Right hindlimb (tissue), 1 donor: ENCODE results near the gene LRP8.

Experiments
- DNase-seq: peaks from one replicate; pipeline ENCODE4 v3.0.0-alpha.2; 2018

LRP8 gene

DNA sequence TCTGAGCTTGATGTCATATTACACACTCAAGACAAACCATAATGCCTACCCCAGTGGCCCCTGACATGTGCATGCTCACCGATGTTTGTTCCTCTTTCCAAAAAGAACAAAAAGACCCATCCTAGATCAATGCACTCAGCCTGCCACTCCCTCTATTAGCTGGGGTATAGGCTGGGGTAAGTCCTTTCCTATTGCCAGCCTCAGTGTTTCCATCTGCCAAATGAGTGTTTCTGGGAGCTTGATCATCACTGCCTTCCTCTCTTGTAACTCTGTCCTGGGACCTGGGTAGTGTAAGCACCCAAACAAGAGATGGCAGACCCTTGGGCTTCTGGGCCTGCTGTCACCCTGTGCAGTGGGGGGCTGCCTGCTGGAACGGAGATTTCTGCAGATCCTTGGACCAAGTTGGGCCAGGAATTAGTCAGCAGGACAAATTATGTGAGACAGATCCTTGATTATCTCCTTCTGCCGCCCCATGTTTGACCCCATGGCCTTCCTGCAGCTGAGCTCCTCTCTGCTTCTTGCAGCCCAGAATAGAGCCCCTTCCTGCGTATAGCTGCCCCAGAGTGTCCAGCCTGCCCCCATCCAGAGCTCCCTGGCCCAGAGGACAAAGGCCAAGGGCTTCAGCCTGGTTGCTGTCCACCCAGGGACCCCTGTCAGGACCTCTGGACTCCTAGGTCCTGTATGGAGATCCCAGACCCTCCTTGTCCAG, 31.5 kb upstream of the LRP8 start:
- no peak for DNase-seq

DNA sequence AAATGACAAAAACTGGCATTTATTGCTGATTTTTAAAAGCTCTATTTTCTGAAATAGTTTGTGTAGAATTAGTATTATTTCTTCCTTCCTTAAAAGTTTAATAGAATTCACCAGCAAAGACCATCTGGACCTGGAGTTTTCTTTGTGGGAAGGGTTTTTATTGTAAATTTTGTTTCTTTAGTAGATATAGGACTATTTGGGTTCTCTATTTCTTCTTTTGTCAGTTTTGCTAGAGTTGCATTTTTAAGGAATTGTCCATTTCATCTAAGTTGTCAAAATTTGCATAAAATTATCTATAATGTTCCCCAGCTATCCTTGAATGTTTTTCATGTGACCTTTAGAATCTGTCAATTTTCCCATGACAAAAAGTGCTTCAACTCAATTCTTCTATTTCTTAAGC, 28.8 kb upstream of the LRP8 start:
- DNase-seq = no peak

DNA sequence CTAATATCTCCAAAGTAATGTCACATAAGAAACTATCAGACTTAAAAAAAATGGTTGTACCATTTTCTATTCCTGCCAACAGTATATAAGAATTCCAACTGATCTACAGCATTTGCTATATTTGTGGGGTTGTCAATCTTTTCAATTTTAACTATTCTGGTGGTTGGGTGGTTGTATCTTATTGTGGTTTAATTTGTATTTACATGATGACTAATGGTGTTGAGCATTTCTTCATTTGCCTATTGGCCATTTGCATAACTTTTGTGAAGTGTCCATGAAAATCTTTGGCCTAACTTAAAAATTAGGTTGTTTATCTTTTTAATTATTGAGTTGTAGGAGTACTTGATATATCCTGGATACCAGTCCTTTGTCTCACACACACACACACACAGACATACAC, 26.2 kb upstream of the LRP8 start:
- DNase-seq = no peak

DNA sequence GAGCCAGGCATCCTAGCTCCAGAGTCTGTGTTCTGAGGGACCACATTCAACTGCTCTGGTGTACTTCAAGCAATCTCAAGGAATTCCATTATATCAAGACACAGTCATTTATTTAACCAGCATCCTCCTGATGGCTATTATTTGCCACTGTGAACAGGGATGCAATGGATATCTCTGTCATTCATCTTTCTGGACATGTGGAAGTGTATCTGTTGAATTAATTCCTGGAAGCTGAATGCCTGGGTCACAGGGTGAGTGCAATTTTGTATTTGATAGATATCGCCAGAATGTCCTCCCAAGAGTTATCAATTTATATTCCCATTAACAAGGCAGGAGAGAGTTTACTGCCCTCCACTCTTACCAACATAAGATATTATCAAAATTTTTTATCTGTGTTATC, 24.7 kb upstream of the LRP8 start:
- DNase-seq = no peak

DNA sequence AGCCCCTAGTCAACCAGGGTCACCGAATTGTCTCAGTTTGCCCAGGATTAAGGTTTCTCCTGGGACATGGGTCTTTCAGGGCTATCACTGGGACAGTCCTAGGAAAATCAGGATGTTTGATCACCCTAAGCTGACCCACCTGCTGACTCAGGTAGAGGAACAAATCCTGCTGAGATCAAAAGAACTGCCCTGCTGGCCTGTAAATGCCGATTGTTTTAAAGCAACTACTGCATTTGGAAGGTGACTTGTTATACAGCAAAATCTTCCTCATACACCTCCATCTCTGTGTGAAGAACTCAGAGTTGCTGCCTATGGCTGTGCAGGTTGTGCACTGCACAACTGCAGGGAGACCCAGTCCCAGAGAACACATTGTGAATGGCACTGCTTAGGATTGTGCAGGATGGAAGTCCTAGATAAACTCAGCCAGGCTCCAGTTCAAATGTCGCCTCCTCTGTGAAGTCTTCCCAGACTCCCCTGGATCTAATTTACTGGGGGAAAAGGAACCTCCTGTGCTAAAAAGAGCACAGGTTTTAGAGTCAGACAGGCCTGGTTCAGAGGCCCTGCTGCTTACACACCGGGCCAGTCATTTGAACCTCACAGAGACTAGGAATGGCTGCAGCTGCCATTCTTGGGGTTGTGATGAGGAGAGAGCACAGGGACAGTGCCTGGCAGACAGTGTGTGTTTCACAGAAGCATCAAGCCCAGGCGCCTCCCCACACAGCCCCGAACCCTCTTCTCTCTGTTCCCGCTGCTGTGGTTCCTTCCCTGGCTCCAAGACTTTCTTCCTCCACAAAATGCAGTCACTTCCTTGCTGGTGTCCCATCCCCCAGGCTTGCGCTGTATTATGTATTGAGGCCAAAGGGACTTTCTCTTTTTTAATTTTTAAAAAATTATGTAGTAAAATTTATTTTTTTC, 23.2 kb upstream of the LRP8 start:
- DNase-seq = no peak

DNA sequence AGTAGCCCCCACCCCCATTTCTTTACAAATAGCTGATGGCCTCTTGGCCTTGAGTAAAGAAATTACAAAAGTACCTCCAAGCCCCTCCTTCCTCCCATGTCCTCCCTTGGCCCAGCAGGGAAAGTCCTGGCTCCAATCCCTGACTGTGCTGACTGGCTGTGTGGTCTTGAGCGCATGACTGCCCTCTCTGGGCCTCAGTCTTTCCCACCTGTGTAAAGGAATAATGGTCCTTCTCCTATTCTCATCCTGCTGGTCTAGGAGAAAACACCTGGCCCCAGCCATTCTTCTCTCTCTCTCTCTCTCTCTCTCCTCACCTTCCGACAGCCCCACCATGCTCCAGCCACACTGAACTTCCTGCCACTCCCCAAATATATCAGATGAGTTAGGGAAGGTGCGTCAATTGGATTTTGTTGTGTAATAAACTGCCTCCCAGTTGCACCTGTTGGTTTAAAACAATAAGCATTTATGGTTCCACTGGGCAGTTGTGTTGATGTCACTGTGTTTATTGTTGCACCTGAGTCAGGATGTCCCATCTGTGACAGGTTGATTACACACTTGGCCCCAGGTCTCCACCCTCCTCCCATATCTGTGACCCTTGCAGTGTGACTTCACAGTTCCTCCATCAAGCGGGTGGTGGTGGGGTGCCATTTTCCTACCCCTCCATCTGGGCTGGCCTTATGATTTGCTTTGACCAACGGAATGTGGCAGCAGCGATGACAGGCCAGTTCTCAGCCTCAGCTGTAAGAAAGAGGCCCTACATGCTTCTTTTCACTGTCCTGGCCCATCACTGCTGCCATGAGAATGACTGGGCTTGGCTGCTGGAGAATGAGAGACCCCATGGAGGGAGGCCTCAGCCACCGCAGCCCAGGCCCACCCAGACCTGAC, 22.3 kb upstream of the LRP8 start:
- no peak for DNase-seq

DNA sequence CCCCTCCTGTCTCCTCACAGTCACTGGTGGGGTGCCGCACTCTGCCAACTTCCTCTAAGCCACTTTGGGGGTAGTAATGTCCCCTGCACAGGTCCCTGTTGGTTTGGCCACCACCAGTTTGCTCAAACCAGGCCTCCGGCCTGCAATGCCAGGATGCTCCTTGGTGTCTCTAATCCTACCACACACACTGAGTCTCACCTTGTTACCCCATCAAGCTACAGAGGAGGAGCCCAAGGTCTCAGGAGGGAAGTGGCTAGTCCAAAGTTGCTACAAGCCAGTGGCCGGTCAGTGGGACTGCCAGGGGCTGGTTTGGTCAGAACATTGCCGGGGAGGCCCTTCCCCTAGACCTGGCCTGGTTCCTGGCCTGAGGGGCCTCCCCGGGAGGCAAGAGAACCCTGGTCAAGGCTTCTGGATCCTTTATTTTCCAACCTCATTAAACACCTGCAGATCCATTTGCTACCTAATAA, 21.5 kb upstream of the LRP8 start:
- no peak for DNase-seq

DNA sequence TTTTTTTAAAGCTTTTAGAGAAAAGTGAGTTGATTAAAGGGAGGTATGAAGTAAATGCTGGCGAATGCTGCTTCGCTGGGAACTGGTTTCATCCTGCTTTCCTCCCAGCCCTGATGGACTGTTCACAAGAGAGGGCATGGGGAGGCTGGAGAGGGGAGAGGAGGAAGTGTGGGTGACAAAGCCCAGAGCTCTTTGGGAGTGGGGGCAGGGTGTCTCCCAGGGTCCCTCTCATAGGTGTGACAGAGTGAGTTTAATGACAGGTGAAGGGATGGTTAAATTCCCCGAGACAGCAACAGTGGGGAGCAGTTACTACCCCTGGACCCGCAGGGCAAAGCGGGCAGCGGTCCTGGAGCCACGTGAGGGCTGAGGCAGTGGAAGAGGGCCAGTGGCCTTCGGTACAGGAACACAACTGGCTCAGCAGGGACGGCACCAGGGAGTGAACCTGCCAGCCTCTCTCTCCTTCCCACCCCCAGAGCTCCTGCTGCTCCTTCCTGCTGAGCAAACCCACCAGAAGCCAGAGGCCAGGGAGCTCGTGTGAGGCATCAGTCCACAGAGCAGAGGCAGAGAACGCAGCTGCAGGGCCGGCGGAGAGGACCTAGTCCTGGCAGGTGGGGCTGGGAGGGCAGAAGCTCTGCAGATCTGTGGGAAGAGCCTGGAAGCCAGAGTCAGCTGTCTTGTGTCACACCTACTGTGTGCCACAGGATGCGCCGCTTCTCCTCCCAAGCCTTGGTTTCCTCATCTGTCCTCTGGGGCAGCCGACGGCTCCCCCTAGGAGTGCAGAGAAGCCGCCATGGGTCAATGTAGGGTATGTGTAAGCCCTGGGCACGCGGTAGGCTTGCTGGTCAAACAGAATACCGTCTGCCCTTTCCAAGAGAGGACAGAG, 20.9 kb upstream of the LRP8 start:
- no peak for DNase-seq

DNA sequence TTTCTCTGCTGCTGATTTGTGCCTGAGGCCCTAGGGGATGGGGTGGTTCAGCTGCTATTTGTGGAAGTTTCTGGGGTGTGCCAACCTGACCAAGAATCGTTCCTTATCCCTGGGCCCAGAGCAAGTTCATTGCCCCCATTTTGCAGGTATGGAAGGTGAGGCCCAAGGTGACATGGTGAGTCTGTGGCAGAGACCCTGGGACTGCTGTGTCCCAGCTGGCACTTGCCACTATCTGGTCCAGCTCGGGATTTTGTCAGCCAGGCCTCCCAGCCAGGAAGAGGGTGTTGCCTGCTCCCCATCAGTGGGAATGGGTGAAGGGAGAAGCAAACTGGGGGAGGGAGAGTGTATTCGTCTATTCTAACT, 18.9 kb upstream of the LRP8 start:
- no peak for DNase-seq

DNA sequence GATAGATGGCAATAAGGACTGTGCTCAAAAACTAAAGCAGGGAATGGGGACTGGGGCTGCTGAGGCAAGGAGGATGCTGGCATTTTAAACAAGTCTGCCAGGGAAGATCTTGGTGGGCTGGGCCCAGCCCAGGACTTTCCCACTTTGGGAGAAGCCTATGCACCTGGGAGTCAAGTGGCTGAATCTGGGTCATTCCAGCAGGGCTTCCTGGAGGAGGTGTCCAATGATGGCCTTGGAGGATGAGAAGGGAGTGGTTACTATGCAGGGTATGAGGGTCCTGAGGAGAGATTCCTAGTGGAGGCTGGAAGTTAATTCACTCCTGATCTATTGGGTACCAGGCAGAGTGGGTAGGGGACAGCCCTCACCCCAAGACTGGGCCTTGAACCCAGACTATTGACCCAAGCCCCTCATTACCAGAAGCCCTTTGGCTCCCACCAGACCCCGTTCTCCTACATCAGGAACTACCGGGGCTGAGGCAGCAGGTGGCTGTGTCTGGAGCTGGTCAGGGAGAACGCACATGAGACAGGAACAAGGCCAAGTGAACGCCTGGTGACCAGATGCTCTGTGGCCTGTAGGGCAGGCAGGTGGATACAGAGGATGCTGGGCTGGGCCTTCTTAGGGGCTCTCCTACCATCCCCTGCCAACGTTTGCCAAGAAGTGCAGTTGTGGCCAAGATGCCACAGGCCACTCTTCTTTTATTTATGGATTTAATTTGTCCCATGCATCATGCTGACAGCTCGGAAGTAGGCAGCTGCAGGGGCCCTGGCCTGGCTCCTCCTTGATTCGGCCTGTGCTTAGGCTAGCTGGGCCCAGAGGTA, 18.3 kb upstream of the LRP8 start:
- DNase-seq = no peak

DNA sequence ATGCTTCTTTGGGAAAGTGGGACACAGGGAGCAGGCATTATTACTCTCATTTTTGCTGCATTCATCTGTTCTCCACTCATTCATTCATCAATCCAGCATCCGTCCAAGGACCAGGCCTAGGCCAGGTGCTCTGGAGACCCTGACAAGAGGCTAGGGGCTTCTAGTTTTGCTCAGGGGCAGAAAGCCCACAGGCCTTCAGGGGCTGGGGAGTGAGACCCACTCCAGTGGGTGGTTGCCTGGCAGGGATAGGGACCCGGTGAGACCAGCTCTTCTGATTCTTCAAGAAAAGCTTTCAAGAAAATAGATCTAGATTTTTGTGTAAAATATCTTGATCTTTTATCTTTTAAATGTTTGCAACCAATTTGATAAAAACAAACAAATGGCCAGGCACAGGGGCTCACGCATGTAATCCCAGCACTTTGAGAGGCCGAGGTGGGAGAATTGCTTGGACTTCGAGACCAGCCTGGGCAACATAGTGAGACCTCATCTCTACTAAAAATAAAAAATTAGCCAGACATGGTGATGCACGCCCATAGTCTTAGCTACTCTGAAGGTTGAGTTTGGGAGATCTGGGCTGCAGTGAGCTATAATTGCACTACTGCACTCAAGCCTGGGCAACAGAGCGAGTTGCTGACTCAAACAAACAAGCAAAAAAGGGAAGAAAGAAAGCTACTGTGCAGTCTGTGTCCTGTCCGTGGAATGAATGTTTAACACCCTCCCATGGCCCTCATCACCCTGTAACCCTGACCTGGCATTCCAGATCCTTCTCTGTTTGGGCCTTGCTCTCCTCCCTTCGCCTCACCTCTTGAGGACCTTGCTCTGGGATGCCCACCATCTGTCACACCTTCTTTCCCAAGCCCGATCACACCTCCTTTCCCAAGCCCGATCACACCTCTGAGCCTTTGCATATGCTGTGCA, 17.3 kb upstream of the LRP8 start:
- no peak for DNase-seq

DNA sequence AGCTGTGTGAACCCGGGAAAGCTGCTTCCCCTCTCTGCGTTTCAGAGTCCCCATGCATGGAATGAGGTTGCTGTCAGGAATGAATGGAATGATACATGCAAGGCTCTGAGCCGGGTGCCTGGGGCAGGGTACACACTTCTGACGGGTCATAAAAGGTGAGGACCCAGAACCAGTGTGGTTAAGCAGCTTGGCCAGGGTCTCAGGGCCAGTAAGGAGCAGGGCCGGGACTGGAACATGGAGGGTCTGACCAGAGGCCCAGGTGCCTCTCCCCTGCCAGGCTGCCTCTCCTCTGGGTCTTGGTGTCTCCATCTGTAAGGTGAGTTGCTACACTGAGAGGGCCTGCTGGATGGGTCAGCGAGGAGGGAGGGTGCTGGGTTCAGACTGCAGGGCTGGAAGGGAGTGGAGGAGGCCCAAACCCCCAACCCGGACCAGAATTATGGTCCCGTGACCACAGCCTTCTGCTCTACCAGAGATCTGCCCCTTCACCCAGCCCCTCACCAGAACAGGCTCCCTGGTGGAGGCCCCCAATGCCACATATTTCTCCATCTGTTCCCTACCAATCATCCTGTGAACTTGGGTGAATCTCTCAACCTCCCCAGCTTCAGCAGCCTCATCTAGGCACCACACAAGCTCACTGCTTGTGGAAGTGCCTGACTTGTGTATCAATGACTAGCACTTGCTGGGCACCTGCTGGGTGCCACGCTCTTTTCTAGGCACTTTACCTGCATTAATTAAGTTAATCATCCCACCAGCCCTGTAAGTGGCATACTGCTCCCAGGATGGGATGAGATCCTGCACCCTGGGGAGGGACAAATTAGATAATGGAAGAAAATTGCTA, 16.2 kb upstream of the LRP8 start:
- no peak for DNase-seq

DNA sequence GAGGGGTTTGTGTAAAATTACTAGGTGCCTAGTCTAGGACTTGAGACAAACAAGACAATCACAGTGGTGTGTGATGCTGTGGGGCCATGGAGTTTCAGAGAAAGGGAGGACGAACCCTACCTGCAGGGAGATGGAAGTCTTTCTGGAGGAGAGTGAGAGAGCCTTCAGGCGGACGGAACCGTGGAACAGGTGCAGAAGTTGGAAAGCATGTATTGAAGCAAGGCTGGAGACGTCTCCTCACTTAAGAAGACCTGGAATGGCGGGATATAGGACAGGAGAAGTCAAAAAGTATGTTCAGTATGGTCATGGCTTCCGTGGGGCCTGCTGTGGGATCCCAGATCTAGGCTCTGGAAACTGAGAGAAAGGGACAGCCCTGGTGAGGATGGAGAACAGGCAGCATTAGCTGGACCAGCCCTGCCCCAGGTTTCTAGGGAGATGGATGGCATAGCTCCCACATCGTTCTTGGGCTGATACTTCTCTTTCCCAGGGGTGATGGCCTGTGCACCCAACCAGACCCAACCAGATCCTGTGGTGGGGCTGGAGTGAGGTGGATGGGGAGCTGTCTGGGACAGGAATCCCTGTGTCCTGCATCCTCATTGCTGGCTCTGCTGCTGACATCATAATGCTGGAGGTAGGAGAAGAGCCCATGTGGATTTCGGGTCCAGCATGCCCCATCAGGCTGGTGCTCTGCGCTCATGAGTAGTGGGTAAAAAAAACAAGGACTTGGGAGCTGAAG, 15.0 kb upstream of the LRP8 start:
- DNase-seq = no peak

DNA sequence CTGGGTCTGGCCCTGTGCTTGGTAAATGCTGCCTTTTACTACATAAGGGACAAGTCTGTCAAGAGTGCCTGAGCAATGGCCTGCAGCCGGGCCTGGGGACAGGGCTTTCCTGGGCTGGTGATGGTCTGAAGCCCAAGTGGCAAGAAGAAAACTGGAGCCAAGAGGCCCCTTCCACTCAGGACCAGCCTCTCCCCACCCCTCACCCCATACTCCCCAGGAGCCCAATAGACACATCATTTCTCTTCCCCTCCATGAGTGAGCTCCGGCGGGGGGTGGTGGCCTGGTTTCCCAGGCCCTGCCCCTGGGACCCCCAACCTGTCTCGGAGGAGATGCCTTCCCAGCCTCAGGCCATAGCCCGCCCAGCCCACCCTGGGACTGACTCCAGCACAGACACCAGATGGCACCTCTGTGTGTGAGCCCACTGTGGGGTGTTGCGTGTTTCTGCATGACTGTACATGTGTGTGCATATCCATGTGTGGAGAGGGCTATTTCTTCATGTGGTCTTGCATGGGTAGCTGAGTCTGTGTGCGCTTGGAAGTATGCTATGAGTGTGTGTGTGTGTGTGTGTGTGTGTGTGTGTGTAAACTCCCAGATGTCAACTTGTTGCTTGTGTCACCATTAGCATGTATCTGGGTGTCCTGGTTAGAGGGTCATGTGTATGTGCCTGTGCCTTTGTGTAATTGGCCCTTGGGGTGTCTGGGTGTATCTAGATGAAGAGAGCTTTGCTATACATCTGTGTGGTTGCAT, 14.3 kb upstream of the LRP8 start:
- no peak for DNase-seq

DNA sequence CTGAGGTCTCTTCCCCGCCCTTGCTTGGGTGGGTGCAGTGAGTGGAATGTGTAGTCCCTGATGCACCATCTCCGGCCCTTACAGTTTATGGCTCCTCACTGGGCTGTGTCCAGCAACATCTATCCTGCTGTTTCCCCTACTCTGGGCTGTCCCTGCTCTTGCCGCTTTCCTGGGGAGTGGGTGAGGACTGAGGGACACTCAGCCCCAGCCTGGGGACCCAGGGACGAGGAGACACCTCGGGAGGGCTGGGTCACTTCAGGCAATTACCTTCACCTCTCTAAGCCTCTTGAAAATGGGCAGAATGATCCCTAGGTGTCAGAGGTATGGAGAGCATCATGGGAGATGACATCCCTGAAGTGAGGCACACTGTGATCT, 13.6 kb upstream of the LRP8 start:
- no peak for DNase-seq

DNA sequence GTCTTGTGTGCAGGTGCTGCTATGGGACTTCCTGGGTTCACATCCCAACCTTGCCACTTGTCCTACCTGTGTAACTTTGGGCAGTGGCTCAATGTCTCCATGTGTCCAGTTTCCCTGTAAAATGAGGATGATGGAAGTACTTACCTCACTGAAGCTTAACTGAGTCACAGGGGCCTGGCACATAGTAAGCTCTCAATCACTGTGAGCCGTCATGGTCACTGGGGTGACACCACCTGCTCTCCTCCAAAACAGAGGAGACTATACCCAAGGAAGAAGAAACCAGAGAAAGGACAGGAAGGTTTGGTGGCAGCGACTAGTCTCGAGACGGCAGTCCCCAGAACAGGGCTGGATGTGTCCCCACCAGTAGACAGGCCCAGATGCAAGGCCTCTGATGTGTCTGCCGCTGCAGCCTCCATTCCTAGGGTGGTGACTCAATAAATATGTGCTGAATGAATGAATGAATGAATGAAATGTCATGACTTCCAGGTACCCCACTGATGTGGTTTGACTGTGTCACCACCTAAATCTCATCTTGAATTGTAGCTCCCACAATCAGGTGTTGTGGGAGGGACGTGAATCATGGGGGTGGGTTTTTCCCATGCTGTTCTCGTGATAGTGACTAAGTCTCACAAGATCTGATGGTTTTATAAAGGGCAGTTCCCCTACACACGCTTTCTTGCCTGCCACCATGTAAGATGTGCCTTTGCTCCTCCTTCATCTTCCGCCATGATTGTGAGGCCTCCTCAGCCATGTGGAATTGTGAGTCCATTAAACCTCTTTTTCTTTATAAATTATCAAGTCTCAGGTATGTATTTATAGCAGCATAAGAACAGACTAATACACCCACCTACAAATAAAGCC, 13.0 kb upstream of the LRP8 start:
- DNase-seq = no peak
